ENCODE measurements around the gene RAD51B.

GRCh38 chr14:68638141-68638999 is 818.8 kb downstream of the RAD51B start:
- TF ChIP-seq CTCF (optimal IDR thresholded peaks at IDR 0.05 in 1 of 3, IDR thresholded peaks at IDR 0.05 in 1 of 3, conservative IDR thresholded peaks at IDR 0.05 in 1 of 3; ENCODE audit: extremely low read depth in 1 of 3, insufficient read depth in 2 of 3, low read length in 3 of 3) (no peak), EZH2 (IDR thresholded peaks at IDR 0.05; ENCODE audit: low read length) (no peak)

All from keratinocyte (primary cell).